ENCODE results near the gene CPLANE2. TPM values are rescaled to one million over a fixed set of nuclear protein-coding genes. Genes with fewer than 3 reads are reported as not detected.

CPLANE2 gene
- total and polyA plus RNA-seq, 10 donors, result 2.1 to 7.6 (median 5.3) TPM

- no peak for DNase-seq
- H3K27ac ChIP-seq, result no peak within 1 kb of the TSS
- intact Hi-C loops (cut with DNase I; ENCODE audit: low total_unique reads), result no loop called here
- H3K4me3 ChIP-seq, result no peak within 1 kb of the TSS
- H3K36me3 ChIP-seq, result no peaks in the 10 kb centered on the region
- H3K9me3 ChIP-seq, result no peaks in the 10 kb centered on the region
- H3K27me3 ChIP-seq (replicated peaks in 1 of 7), result peaks cover 0 to 9% (median 0%) of the 10 kb centered on the region in 7 donors
- 55 to 73% (median 59%) methylated on average over 6 to 14 of the region's 14 CpGs for WGBS, 5 donors
- peaks cover 0 to 28% (median 15%) of the 10 kb centered on the region in 6 donors for H3K4me1 ChIP-seq
- TF ChIP-seq CTCF (IDR thresholded peaks at IDR 0.05 in 8 of 11, conservative IDR thresholded peaks at IDR 0.05 in 3 of 11) (no peak), POLR2A (IDR thresholded peaks at IDR 0.05) (no peak), POLR2AphosphoS5 (IDR thresholded peaks at IDR 0.05) (no peak)
Observed at GRCh38 chr1:16212251-16212961, 24.6 kb downstream of the CPLANE2 start, which contains the start of gene ARHGEF19. ARHGEF19 (minus strand) TSS chr1:16212652; CDS start chr1:16209054, 3,598 bp downstream.

GRCh38 chr1:16211824-16212223, 25.2 kb downstream of the CPLANE2 start:
- 80 to 95% (median 89%) methylated on average over 6 of the region's 6 CpGs for WGBS, 5 donors
- peaks cover 0 to 28% (median 16%) of the 10 kb centered on the region in 6 donors for H3K4me1 ChIP-seq
- H3K9me3 ChIP-seq, result no peaks in the 10 kb centered on the region
- no peak for DNase-seq
- H3K36me3 ChIP-seq, result no peaks in the 10 kb centered on the region
- H3K27ac ChIP-seq, result no peak overlapping the region
- no peak for TF ChIP-seq CTCF (IDR thresholded peaks at IDR 0.05 in 8 of 11, conservative IDR thresholded peaks at IDR 0.05 in 3 of 11)
- no peak for TF ChIP-seq POLR2A (IDR thresholded peaks at IDR 0.05)
- TF ChIP-seq POLR2AphosphoS5 (IDR thresholded peaks at IDR 0.05), result no peak
- H3K27me3 ChIP-seq (replicated peaks in 1 of 7), result peaks cover 0 to 9% (median 0%) of the 10 kb centered on the region in 7 donors
- intact Hi-C loops (cut with DNase I; ENCODE audit: low total_unique reads), result no loop called here
- H3K4me3 ChIP-seq, result no peak overlapping the region

GRCh38 chr1:16210581-16210980, 26.4 kb downstream of the CPLANE2 start:
- intact Hi-C loops (cut with DNase I; ENCODE audit: low total_unique reads), result no loop called here
- no peaks in the 10 kb centered on the region for H3K36me3 ChIP-seq
- H3K27me3 ChIP-seq (replicated peaks in 1 of 7), result peaks cover 0 to 2% (median 0%) of the 10 kb centered on the region in 7 donors
- peaks cover 5 to 26% (median 14%) of the 10 kb centered on the region in 6 donors for H3K4me1 ChIP-seq
- no peak for DNase-seq
- WGBS, 5 donors, result 81 to 95% (median 85%) methylated on average over 3 to 4 of the region's 4 CpGs
- H3K9me3 ChIP-seq, result no peaks in the 10 kb centered on the region
- TF ChIP-seq CTCF (IDR thresholded peaks at IDR 0.05 in 8 of 11, conservative IDR thresholded peaks at IDR 0.05 in 3 of 11), result no peak
- no peak for TF ChIP-seq POLR2A (IDR thresholded peaks at IDR 0.05)
- TF ChIP-seq POLR2AphosphoS5 (IDR thresholded peaks at IDR 0.05), result no peak
- no peak overlapping the region for H3K27ac ChIP-seq
- no peak overlapping the region for H3K4me3 ChIP-seq

GRCh38 chr1:16209847-16210407, 27.1 kb downstream of the CPLANE2 start:
- TF ChIP-seq POLR2AphosphoS5 (IDR thresholded peaks at IDR 0.05) (no peak), POLR2A (IDR thresholded peaks at IDR 0.05) (no peak), CTCF (IDR thresholded peaks at IDR 0.05 in 8 of 11, conservative IDR thresholded peaks at IDR 0.05 in 3 of 11) (no peak)
- Histone ChIP-seq H3K4me1 (peaks cover 6 to 29% (median 17%) of the 10 kb centered on the region in 6 donors), H3K27ac (no peak overlapping the region), H3K4me3 (no peak overlapping the region), H3K9me3 (no peaks in the 10 kb centered on the region), H3K27me3 (replicated peaks in 1 of 7) (no peaks in the 10 kb centered on the region), H3K36me3 (peaks cover 0 to 3% (median 0%) of the 10 kb centered on the region in 6 donors)
- intact Hi-C loops (cut with DNase I; ENCODE audit: low total_unique reads), result no loop called here
- DNase-seq, result no peak
- 79 to 92% (median 85%) methylated on average over 6 to 11 of the region's 11 CpGs for WGBS, 5 donors

Data from spleen (tissue), 11 donors.